PFSK-1 (cell line): ENCODE results near the gene NAALADL1.

ENCODE experiments used
- POLR2AphosphoS5 ChIP-seq: IDR thresholded peaks from 2 replicates; pipeline ENCODE4 v1.6.1; 2012; ENCODE audit warnings: low read depth, mild to moderate bottlenecking, control low read depth, low read length, moderate library complexity
- SIN3A ChIP-seq: IDR thresholded peaks from 2 replicates; pipeline ENCODE4 v1.6.1; 2012; ENCODE audit warnings: mild to moderate bottlenecking, low read length, moderate library complexity, borderline replicate concordance; ENCODE audit not compliant: insufficient read depth
- TF ChIP-seq, protein P1 (sequence below), 2 experiments: IDR thresholded peaks; 2 replicates each; pipeline versions ENCODE4 v1.6.1 to v1.8.0; 2011 to 2012; ENCODE audit warnings: low read depth in 2 of 2, low read length in 2 of 2, control low read depth in 1 of 2, inconsistent platforms in 1 of 2, mild to moderate bottlenecking in 1 of 2, moderate library complexity in 1 of 2; ENCODE audit not compliant: insufficient read depth in 1 of 2

GRCh38 chr11:65083834-65084597 lies 25.7 kb upstream of the NAALADL1 start, which contains the start of the genes CDCA5 and ZFPL1:
- TF ChIP-seq SIN3A = 0 out of 2 replicates have a peak, but pooled peaks have one; percentile 70
- TF ChIP-seq POLR2AphosphoS5 = peak; percentile 66
- TF ChIP-seq, protein P1, sequence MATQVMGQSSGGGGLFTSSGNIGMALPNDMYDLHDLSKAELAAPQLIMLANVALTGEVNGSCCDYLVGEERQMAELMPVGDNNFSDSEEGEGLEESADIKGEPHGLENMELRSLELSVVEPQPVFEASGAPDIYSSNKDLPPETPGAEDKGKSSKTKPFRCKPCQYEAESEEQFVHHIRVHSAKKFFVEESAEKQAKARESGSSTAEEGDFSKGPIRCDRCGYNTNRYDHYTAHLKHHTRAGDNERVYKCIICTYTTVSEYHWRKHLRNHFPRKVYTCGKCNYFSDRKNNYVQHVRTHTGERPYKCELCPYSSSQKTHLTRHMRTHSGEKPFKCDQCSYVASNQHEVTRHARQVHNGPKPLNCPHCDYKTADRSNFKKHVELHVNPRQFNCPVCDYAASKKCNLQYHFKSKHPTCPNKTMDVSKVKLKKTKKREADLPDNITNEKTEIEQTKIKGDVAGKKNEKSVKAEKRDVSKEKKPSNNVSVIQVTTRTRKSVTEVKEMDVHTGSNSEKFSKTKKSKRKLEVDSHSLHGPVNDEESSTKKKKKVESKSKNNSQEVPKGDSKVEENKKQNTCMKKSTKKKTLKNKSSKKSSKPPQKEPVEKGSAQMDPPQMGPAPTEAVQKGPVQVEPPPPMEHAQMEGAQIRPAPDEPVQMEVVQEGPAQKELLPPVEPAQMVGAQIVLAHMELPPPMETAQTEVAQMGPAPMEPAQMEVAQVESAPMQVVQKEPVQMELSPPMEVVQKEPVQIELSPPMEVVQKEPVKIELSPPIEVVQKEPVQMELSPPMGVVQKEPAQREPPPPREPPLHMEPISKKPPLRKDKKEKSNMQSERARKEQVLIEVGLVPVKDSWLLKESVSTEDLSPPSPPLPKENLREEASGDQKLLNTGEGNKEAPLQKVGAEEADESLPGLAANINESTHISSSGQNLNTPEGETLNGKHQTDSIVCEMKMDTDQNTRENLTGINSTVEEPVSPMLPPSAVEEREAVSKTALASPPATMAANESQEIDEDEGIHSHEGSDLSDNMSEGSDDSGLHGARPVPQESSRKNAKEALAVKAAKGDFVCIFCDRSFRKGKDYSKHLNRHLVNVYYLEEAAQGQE (IDR thresholded peaks at IDR 0.05; ENCODE audit: insufficient read depth in 1 of 2, low read depth in 2 of 2, low read length in 2 of 2) = 0 out of 4 replicates have a peak, but pooled peaks of 1 of the 2 experiments have one; percentile 38
